Left lung (tissue), 8 donors: ENCODE measurements around the gene HCST. TPM values are rescaled to one million over a fixed set of nuclear protein-coding genes. Genes with fewer than 3 reads are reported as not detected.

ENCODE experiments used
- polyA plus RNA-seq, 6 donors: library from polyadenylated mRNA; unstranded; fragments of 120-200 nt; gene quantifications; one replicate each; pipeline ENCODE4 v1.2.1, GENCODE V29; 2013; ENCODE audit not compliant: insufficient read length in 6 of 6
- total RNA-seq, 2 donors: library from RNA; stranded (reverse); fragmentation: NEBNext Ultra II Directional; extraction: Animal tissue kit (Norgen Biotek cat#: 25700); gene quantifications; one replicate each; pipeline ENCODE4 v1.2.1, GENCODE V29; 2021
- donor health status: DM: no; HTN: yes; CAD: no.
- donor health status: DM: no; HTN: no; CAD: no.

HCST gene
- total and polyA plus RNA-seq, 8 donors, result 3.6 to 26.0 (median 4.9) TPM

Other genes starting within 250 kb of the HCST start
- not detected for gene UPK1A, start 236.0 kb upstream of the HCST start, total RNA-seq
- under 1 TPM in 4 of 6 donors, not detected in 2; 0.18 to 0.48 (median 0.30) TPM for gene UPK1A, start 236.0 kb upstream of the HCST start, polyA plus RNA-seq
- under 1 TPM; 0.15 to 0.31 TPM for gene ZBTB32, start 198.0 kb upstream of the HCST start, total RNA-seq
- under 1 TPM; 0.32 to 0.94 (median 0.50) TPM for gene ZBTB32, start 198.0 kb upstream of the HCST start, polyA plus RNA-seq
- 10 to 100 TPM; 29.4 to 39.1 TPM for gene KMT2B, start 184.5 kb upstream of the HCST start, total RNA-seq
- gene KMT2B, start 184.5 kb upstream of the HCST start, polyA plus RNA-seq, result 10 to 100 TPM; 27.9 to 38.0 (median 33.9) TPM
- 10 to 100 TPM; 14.1 to 25.8 TPM for gene IGFLR1, start 160.1 kb upstream of the HCST start, total RNA-seq
- 1 to 10 TPM; 2.0 to 6.1 (median 5.1) TPM for gene IGFLR1, start 160.1 kb upstream of the HCST start, polyA plus RNA-seq
- gene U2AF1L4, start 157.1 kb upstream of the HCST start, total RNA-seq, result 10 to 100 TPM; 15.2 to 16.6 TPM
- gene U2AF1L4, start 157.1 kb upstream of the HCST start, polyA plus RNA-seq, result 10 to 100 TPM; 16.0 to 20.5 (median 17.7) TPM
- 10 to 100 TPM; 59.6 to 90.3 TPM for gene PSENEN, start 156.9 kb upstream of the HCST start, total RNA-seq
- gene PSENEN, start 156.9 kb upstream of the HCST start, polyA plus RNA-seq, result 10 to 100 TPM; 39.6 to 59.7 (median 46.9) TPM
- 1 to 10 TPM; 6.6 to 9.9 TPM for gene LIN37, start 154.0 kb upstream of the HCST start, total RNA-seq
- gene LIN37, start 154.0 kb upstream of the HCST start, polyA plus RNA-seq, result 10 to 100 TPM; 11.0 to 14.5 (median 12.7) TPM
- gene HSPB6, start 145.5 kb upstream of the HCST start, total RNA-seq, result 10 to 100 TPM; 38.3 to 39.7 TPM
- 10 to 100 TPM; 51.8 to 91.7 (median 71.3) TPM for gene HSPB6, start 145.5 kb upstream of the HCST start, polyA plus RNA-seq
- 10 to 100 TPM; 21.8 to 22.2 TPM for gene PROSER3, start 144.4 kb upstream of the HCST start, total RNA-seq
- 10 to 100 TPM; 19.0 to 21.4 (median 20.8) TPM for gene PROSER3, start 144.4 kb upstream of the HCST start, polyA plus RNA-seq
- 10 to 100 TPM; 11.4 to 11.9 TPM for gene ARHGAP33, start 127.0 kb upstream of the HCST start, total RNA-seq
- gene ARHGAP33, start 127.0 kb upstream of the HCST start, polyA plus RNA-seq, result 10 to 100 TPM; 23.7 to 35.6 (median 29.4) TPM
- not detected for gene PRODH2, start 89.7 kb upstream of the HCST start, total RNA-seq
- under 1 TPM in 3 of 6 donors, not detected in 3; 0.15 to 0.31 (median 0.16) TPM for gene PRODH2, start 89.7 kb upstream of the HCST start, polyA plus RNA-seq
- gene NPHS1, start 50.0 kb upstream of the HCST start, total RNA-seq, result under 1 TPM in 1 of 2 donors, not detected in 1; 0.08 TPM
- 1 to 10 TPM in 3 of 6 donors, under 1 TPM in 3; 0.45 to 2.0 (median 1.0) TPM for gene NPHS1, start 50.0 kb upstream of the HCST start, polyA plus RNA-seq
- gene KIRREL2, start 45.6 kb upstream of the HCST start, total RNA-seq, result under 1 TPM in 1 of 2 donors, not detected in 1; 0.08 TPM
- 1 to 10 TPM in 5 of 6 donors, under 1 TPM in 1; 0.76 to 3.5 (median 2.4) TPM for gene KIRREL2, start 45.6 kb upstream of the HCST start, polyA plus RNA-seq
- gene APLP1, start 34.0 kb upstream of the HCST start, total RNA-seq, result 1 to 10 TPM; 3.0 to 8.6 TPM
- gene APLP1, start 34.0 kb upstream of the HCST start, polyA plus RNA-seq, result 10 to 100 TPM in 1 of 6 donors, 1 to 10 TPM in 5; 8.0 to 11.0 (median 9.3) TPM
- gene NFKBID, start 2.0 kb upstream of the HCST start, total RNA-seq, result 10 to 100 TPM; 11.8 to 19.1 TPM
- 1 to 10 TPM; 3.7 to 9.5 (median 7.2) TPM for gene NFKBID, start 2.0 kb upstream of the HCST start, polyA plus RNA-seq
- 100 to 1,000 TPM; 205 to 407 TPM for gene TYROBP, start 5.8 kb downstream of the HCST start, total RNA-seq
- 10 to 100 TPM; 12.3 to 15.7 (median 13.3) TPM for gene TYROBP, start 5.8 kb downstream of the HCST start, polyA plus RNA-seq
- gene LRFN3, start 33.8 kb downstream of the HCST start, total RNA-seq, result 10 to 100 TPM; 12.2 to 14.8 TPM
- 10 to 100 TPM in 3 of 6 donors, 1 to 10 TPM in 3; 8.0 to 13.6 (median 11.1) TPM for gene LRFN3, start 33.8 kb downstream of the HCST start, polyA plus RNA-seq
- 10 to 100 TPM; 14.0 to 16.5 TPM for gene SDHAF1, start 92.7 kb downstream of the HCST start, total RNA-seq
- gene SDHAF1, start 92.7 kb downstream of the HCST start, polyA plus RNA-seq, result 10 to 100 TPM in 5 of 6 donors, 1 to 10 TPM in 1; 9.4 to 13.3 (median 10.9) TPM
- gene SYNE4, start 106.3 kb downstream of the HCST start, total RNA-seq, result 10 to 100 TPM; 11.2 to 13.1 TPM
- gene SYNE4, start 106.3 kb downstream of the HCST start, polyA plus RNA-seq, result 10 to 100 TPM in 1 of 6 donors, 1 to 10 TPM in 5; 6.8 to 10.4 (median 8.2) TPM
- gene ALKBH6, start 111.7 kb downstream of the HCST start, total RNA-seq, result 10 to 100 TPM; 19.3 to 22.7 TPM
- gene ALKBH6, start 111.7 kb downstream of the HCST start, polyA plus RNA-seq, result 10 to 100 TPM; 16.8 to 21.0 (median 19.2) TPM
- 10 to 100 TPM in 1 of 2 donors, 1 to 10 TPM in 1; 5.8 to 16.6 TPM for gene CLIP3, start 130.3 kb downstream of the HCST start, total RNA-seq
- 10 to 100 TPM; 22.4 to 33.0 (median 31.5) TPM for gene CLIP3, start 130.3 kb downstream of the HCST start, polyA plus RNA-seq
- gene THAP8, start 151.8 kb downstream of the HCST start, total RNA-seq, result 1 to 10 TPM; 7.1 to 7.2 TPM
- gene THAP8, start 151.8 kb downstream of the HCST start, polyA plus RNA-seq, result 1 to 10 TPM; 5.7 to 8.4 (median 6.9) TPM
- gene WDR62, start 152.4 kb downstream of the HCST start, total RNA-seq, result 1 to 10 TPM; 3.7 to 4.3 TPM
- gene WDR62, start 152.4 kb downstream of the HCST start, polyA plus RNA-seq, result 1 to 10 TPM; 4.0 to 6.7 (median 4.5) TPM
- gene OVOL3, start 208.6 kb downstream of the HCST start, total RNA-seq, result not detected
- under 1 TPM in 2 of 6 donors, not detected in 4; 0.27 to 0.34 TPM for gene OVOL3, start 208.6 kb downstream of the HCST start, polyA plus RNA-seq
- gene POLR2I, start 212.3 kb downstream of the HCST start, total RNA-seq, result 10 to 100 TPM; 43.7 to 51.7 TPM
- 10 to 100 TPM; 35.8 to 52.4 (median 45.7) TPM for gene POLR2I, start 212.3 kb downstream of the HCST start, polyA plus RNA-seq
- 100 to 1,000 TPM; 116 to 130 TPM for gene TBCB, start 212.9 kb downstream of the HCST start, total RNA-seq
- 100 to 1,000 TPM in 4 of 6 donors, 10 to 100 TPM in 2; 90.2 to 122 (median 111) TPM for gene TBCB, start 212.9 kb downstream of the HCST start, polyA plus RNA-seq
- gene CAPNS1, start 237.5 kb downstream of the HCST start, total RNA-seq, result 100 to 1,000 TPM; 688 to 720 TPM
- 100 to 1,000 TPM; 479 to 615 (median 546) TPM for gene CAPNS1, start 237.5 kb downstream of the HCST start, polyA plus RNA-seq
- gene COX7A1, start 249.9 kb downstream of the HCST start, total RNA-seq, result 10 to 100 TPM; 47.1 to 64.9 TPM
- gene COX7A1, start 249.9 kb downstream of the HCST start, polyA plus RNA-seq, result 10 to 100 TPM; 29.4 to 47.3 (median 35.1) TPM